GM21717 (cell line): ENCODE measurements around the gene SOST.

Experiments used
- ATAC-seq: cut with Tn5 transposase; IDR thresholded peaks from one replicate; pipeline ENCODE4 v1.9.1; 2021; ENCODE audit warnings: mild to moderate bottlenecking, moderate library complexity; ENCODE audit not compliant: unreplicated experiment

SOST gene

DNA sequence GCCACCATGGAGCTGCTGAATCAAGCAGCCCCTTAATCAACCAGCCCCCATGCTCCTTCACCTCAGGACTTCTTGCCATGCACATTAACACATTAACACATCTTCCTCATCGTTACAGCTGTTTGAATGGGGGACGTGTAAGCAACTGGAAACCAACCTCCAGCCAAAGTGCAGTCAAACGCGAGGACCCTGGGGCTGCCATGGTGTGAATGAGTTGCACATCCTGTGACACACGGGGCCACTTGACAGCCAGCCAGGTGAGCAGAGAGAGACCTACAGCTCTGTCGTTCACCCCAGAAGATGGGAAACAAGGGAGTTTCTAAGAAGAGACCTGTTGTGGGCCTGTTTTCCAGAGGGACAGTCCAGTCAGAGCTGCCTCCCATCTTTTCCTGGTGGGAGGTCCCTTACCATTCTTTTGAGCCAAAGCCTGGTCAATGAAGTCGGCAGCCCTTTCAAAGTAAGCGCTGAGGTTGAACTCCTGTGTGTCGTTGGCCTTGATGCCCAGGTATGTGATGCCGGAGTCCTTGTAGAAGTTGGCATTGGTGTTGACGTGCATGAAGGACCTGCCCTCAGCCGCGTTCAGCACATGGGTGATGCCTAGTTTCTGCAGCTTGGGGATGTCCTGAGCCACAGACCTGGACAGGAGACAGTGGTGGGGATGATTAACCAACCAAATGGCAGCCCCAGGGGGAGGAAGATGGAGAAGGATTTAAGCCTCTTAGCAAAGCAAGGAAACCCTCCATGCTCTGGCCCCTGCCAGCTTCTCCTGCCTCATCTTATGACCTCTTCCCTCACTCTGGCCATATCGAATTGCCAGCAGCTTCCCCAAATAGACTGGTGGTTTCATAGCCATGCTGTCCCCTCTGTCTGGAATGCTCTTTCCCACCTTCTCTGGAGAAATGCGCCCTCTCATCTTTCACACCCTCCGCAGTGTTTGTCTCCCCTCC, 16.0 kb upstream of the SOST start:
- no peak for ATAC-seq

DNA sequence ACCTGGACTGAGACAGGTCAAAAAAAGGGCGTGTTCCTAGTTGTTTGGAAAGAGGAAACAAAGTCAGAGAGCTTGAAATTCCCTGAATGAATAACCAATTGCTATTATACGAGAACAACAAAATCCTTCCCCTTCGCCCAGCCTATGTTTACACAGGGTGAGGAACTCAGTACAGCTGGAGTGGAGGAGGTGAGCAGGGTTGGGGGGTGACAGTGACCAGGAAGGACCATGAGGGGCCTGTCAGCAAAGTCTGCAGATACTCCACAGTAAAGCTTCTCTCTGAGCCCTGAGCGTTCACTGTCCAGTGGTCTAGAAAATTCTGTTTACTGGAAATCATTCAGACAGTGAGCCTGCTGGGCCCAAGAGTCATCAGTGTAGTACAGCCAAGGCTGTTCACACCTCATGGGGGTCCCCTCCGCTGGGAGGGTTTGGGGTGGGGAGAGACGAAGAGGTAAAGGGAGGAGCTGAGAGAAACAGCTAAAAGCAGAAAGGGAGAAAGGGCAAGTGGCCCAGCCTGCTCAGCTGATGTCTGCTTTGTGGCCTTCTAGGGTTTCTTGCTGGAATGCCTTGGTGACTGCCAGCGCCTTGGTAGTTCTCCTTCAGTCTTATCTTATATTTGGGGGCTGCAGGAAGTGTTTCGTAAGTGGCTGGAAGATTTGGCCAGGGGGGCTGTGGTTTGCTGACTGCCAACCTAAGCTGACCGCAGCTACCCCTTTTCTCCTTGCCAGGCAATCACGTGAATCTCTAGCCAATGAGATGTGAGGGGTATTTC, 14.5 kb upstream of the SOST start:
- ATAC-seq: no peak

DNA sequence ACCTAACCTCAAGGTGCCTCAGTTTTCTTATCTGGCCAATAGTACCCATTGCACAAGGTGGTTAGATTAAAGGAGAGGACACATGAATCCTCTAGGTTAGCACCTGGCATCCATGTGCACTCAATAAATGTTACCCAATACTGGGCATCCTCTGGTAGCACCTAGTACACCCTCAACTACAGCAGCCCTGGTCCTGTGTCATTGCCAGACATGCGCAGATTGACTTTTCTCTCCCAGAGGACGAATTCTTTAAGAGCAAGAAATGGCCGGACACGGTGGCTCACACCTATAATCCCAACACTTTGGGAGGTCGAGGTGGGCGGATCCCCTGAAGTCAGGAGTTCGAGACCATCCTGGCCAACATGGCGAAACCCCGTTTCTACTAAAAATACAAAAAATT, 12.9 kb upstream of the SOST start:
- ATAC-seq: no peak

DNA sequence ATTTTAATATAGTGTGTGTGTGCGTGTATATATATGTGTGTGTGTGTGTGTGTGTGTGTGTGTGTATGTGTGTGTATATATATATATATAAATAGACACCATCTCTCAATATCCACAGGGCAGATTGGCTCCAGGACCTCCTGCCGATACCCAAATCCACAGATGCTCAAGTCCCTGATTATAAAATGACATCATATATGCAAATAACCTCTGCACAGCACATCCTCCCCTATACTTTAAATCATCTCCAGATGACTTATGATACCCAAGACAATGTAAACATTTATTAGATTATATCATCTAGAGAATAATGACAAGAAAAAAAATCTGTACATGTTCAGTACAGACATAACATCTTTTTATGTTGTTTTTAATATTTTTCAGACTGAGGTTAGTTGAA, 12.4 kb upstream of the SOST start:
- no peak for ATAC-seq

DNA sequence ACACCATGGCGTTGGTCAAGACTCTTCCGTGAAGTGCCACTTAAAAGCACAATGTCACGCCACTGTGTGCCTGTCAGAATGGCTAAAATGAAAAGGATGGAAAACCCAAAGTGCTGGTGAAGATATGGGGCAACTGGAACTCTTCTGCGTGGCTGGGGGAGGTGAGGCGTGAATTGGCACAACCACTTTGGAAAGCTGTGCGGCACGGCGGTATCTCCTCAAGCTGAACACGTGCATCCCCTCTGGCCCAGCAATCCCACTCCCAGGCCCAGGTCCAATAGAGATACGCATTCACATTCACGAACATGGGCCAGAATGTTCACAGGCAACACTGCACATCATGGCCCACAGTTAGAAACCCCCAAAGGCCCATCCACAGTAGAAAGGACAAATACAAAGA, 11.3 kb upstream of the SOST start:
- no peak for ATAC-seq

DNA sequence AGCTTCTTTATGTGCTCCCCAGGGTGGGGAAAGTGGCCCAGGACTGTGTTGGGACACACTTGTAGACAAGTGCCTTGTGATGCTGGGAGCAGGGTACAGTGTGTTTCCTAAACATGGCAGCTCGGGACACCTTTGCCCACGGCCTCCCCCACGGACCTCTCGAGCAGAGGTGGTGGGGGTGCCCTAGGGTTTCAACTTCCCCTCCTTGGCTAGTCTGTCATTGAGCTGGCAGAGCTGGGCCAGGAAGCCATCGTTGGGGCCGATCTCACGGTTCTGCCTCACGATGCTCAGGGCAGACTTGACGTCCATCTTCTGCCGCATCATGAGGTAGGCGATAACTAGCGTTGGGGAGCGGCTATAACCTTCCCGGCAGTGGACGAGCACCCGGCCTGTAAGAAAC, 10.8 kb upstream of the SOST start:
- ATAC-seq: no peak

DNA sequence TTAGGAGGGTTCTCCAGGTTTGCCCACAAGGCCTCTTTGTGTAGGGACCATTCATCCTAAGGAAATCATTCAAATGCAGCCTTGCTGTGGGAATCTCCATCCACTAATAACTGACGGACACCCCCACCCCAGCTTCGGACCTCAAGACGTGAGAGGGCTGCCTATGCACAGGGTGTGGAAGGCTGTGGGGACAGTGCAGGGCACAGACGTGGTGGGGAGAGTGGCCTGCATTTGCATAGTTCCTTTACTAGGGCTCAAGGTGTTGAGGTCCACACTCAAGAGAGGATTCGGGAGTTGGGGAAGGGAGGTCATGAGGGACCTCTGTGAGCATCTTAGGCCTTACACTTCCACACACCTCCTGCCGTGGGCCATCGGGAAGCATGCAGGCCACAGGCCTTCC, 10.4 kb upstream of the SOST start:
- ATAC-seq: no peak

DNA sequence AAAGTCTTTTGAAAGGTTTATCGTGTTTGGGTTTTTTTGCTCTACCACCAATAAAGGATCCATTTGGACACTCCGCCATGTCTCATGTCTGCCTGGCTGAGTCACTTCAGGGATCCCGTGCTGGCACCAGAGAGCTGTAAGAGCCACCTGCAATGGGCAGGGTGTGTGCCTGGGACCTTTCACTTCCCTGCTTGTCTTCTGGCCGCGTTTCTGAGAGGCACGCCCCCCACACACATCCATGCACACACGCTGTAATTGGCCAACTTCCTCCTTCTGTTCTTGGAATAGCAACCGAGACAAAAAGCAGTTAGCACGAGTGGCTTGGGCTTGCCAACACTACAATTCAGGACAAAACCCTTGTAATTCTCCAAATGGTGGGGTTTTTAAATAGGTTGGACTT, 9.8 kb upstream of the SOST start:
- ATAC-seq: no peak

DNA sequence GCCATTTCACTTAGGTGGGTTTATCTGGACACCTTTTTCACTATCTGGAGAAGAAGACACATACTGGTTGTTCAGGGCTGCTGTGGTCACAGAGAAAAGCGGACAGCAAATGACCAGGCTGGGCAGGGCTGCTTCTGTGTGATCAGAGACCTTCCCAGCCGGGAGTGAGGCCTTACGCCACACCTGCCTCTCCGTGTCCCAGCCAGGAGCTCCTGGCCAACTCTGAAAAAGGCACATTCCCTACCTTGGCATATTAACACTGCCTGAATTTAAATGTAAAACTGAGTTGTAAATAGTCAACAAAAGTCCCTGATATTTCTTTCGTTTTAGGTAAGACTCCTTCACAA, 9.1 kb upstream of the SOST start:
- ATAC-seq: no peak

DNA sequence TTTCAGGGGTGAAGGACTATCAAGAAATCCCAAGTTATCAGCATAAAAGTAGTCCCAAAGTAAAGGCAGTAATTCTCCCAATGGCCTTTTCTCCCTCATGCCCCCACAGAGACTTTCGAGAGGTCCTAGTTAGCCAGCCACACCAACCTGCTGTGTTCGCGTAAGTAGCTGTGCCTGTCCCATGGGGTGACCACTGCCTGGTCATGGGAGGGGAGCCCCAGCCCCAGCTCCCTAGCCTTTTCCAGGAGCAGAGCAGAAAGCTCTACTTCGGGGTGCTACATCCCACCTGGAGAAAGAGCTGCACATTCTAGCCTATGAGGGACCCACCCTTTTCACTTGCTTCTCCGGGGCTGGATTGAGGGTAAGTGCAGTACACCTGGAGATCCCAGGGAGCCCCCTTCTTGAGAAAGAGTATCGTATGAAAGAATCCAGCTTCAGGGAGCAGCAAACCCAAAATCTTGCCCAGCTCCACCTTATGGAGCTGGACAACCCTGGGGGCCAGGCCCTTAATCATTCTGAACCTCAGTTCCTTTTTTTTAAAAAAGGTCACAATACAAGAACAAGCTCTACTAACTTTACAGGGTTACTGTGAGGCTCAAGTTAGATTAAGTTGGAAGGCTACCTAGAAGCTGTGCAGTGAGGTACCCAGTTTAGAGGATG, 8.6 kb upstream of the SOST start:
- ATAC-seq: no peak

DNA sequence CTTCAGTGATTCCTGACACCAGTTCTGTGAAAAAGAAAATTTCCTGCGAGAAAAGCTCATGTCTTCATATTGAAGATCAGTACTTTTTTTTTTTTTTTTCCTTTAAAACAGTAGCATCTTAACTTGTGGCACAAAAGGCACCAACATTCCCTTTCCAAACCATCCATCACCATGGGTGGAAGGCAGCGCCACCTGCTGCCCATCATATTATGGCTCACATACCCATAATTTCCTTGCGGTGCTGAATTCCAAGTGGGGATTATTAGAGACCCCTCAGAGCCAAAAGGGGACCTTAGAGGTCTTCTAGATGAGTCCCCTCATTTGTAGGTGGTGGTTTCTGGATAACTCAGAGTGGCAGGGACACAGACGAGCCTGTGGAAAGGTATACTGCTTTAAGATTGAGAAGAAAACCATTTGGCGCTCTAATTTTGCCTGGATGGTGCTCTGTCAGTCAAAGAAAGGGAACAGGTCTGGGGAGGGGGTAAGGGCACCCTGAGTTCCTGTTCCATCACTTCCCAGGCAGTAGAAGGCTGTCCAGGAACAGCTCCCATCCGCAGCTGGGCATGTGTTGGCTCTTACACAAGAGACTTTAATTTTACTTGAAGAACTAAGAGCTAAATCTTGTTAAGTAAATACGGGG, 7.9 kb upstream of the SOST start:
- ATAC-seq: no peak

DNA sequence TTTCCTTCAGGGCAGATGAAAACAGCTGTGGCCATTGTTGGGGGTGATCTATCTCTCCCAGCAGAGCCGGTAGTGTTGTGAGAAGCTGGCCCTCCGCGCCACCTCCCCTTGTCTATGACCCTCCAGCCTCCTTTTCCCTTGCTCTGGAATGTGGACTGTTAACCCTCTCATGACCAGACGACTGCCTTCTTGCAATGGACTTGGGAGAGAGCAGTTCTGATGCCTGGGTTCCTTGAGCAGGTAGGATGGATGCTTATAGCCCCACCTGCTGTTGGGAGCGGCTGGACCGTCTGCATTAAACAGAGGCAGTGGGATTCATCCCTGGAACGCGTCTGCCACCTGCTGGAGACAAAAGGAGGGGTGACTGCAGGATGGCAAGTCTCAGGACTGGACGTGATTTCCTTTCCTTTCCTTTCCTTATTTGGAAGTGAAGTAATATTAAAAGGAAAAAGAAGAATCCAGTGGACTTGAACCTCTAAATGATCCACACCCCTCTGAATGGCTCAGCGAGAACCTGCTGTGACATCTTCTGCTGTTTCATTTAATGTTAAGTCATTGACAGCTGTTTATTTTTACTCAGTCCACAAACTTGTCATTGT, 1.8 kb upstream of the SOST start:
- ATAC-seq: peak; percentile 49

DNA sequence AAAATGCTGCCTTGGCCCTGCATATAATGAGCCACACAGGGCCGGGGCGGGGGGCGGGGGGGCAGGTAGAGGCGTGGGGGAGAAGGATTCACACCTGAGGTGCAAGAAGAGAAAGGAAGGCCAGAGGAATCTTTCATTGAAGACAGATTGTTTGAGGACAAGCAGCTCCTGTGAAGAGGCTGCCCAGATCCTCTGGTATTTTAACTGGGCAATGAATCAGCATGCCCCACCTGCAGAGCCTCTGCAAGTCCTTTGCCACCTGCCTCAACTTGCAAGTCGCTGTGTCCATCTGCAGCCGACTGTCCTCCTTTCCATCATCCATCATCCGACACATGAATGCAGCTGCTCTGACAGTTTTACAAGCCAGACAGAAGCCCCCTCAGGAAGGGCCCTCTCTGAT, 1.2 kb upstream of the SOST start:
- ATAC-seq: no peak

DNA sequence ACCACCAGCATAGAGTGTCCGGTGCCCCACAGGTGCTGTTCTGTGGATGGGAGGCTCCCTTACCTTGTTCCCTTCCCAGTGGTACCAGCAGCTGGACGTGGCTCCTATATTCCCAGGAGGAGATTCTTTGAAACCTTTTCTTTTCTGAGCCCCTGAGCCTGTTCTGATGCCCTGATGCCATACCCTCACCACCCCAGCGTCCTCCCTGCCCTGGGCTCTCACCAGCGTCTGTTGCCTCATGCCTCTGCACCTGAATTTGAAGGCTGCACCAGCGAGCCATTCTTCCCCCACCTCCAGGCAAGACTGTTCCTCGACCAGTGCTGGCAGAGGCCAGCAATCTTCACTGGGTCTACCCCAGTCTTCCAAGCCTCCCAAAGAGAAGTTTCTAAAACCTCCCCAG, 505 bp downstream of the SOST start:
- no peak for ATAC-seq

DNA sequence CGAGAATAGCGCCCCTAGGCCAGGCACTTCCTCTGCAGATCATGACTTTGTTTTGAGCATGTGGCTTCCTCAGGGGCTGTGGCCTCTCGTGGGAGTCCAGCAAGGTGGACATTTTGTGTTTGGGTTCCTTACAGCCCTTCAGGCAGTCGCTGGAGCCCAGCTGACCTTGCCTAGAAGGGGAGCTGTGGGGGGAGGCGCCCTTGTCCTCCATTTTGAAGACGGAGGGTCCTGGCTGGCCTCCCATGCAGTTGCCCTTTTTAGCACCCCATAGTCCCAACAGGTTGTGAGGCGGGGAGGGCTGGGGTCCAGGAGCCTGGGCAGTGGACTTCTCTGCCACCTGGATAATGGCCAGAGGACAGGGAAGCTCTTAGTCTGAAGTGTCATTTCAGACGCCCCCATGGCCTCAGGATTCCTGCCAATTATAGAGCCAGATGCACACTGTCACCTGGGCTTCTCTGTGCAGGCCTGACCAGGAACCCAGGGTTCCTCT, 1.4 kb downstream of the SOST start:
- no peak for ATAC-seq

DNA sequence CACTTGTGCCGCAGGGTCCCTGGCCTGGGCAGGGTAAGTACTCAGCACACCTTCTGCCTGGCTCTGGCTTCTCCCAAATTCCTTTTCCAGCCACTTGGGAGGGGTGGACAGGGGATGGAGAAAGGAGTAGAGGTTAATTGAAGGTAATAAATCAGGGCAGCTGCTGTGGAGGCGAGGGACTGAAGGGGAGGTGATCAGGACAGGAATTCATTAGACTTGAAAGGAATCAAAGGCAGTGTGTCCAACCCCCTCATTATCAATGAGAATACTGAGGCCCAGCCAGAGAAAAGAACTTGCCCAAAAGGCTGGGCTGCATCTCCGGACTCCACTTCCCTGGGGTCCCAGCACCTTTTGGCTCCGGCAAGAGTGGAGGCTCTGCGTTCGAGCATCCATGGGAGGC, 2.4 kb downstream of the SOST start:
- ATAC-seq: no peak

DNA sequence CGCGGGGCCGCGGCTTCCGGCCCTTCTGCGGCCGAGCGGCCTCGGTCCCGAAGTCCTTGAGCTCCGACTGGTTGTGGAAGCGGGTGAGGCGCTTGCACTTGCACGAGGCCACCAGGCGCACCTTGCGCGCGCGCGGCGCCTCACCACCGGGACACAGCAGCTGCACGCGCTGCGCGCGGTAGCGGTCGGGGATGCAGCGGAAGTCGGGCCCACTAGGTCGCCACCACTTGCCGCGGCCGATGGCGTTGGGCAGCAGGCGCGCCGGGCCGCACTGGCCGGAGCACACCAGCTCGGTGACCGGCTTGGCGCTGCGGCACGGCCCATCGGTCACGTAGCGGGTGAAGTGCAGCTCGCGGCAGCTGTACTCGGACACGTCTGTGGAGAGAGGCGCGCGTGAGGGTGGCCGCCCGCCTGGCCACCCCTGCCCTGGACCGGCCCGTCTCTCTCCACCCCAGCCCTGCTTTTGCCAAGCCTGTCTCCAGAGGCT, 3.2 kb downstream of the SOST start:
- no peak for ATAC-seq

DNA sequence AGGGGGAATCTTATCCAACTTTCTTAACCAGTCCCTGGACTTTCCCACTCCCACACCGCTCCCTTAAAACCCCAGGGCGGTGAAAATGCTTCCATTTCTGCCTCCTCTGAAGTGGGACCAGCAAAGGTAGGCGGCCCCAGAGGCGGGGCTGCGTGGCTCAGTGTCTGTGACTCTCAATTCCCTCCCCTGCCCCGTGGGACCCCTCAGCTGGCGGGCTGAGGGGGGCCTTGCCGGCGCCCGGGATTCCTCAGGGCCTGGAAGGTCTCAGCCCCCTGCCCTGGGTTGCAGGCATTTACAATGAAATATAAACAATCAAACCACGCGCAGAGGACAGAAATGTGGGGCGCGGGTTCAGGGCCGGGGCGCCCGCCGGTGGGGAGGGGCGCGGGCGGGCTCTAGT, 3.6 kb downstream of the SOST start:
- ATAC-seq: no peak

DNA sequence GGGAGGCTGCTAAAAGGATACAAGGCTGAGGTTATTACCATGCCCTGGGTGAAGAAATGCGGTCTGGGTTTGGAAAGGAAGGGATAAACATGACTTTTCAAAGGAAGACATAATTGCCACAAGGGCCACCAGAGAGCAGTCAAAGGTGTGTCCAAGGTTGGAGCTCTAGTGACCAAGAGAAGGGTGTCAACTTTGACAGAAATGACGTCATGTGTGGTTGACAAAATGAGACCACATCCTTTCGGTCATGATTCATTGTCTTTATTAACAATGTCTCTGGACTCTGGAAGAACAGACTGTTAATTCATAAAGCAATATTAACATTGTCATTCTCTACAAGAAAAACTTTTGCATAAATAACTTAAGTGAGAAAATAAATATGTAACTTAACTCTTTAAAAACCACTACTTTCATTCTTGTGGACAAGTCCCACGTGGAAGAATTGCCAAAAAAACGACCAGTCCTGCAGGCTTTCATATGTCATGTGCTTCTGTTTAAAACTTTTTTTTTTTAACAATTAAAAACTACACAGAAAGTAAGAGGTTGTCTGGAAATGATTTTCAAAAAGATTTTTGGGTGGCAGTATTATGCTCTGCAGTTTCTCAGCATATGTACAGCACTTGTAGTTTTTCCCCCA, 5.0 kb downstream of the SOST start:
- ATAC-seq: no peak

DNA sequence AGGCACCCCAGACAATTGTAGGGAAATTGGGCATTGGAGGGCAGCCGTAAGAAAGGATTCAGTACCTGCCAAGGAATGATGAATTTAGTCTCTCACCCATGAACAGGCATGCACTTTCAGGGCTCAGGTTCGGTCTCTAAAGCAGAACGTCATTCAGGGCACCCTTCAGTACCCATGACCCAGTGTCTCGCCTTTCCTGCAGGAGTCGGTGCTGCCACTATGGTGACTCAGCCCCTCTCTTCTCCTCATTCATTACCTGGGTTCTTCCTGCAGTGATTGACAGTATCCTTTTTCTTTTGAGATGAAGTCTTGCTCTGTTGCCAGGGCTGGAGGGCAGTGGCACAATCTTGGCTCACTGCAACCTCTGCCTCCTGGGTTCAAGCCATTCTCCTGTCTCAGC, 8.4 kb downstream of the SOST start:
- ATAC-seq: no peak
